Right lobe of liver (tissue), 6 donors: Measurements from ENCODE around the gene SLC4A9. TPM values are rescaled to one million over a fixed set of nuclear protein-coding genes. Genes with fewer than 3 reads are reported as not detected.

Experiments used
- ATAC-seq, 4 donors: fragments of 200-7000 bp; cut with Tn5 transposase; one replicate each; pipeline ENCODE4 v1.9.1; 2020; ENCODE audit warnings: mild to moderate bottlenecking in 4 of 4, moderate library complexity in 4 of 4
- DNase-seq, 3 donors: peaks; one replicate each; pipeline ENCODE4 v3.0.0-alpha.2; 2020
- H3K27ac ChIP-seq, 3 donors: fragments of 200-600 bp; one replicate each; pipeline ENCODE4 v1.8.0; 2022
- H3K27me3 ChIP-seq, 2 donors: fragments of 200-600 bp; one replicate each; pipeline ENCODE4 v1.8.0; 2022
- H3K36me3 ChIP-seq, 4 donors: fragments of 200-600 bp; sonication (generic) in 1 of 4; one replicate each; pipeline versions ENCODE4 v1.5.1 to v1.8.0; 2017 to 2022; ENCODE audit warnings: control low read depth in 1 of 4
- H3K4me1 ChIP-seq, 4 donors: fragments of 200-600 bp; sonication (generic) in 1 of 4; one replicate each; pipeline versions ENCODE4 v1.5.1 to v1.8.0; 2017 to 2022; ENCODE audit warnings: control low read depth in 1 of 4
- H3K4me3 ChIP-seq, 3 donors: fragments of 200-600 bp; one replicate each; pipeline ENCODE4 v1.8.0; 2022
- H3K9me3 ChIP-seq, 4 donors: fragments of 200-600 bp; sonication (generic) in 1 of 4; one replicate each; pipeline versions ENCODE4 v1.5.1 to v1.8.0; 2017 to 2022; ENCODE audit warnings: control low read depth in 1 of 4
- CTCF ChIP-seq, 4 donors: fragments of 200-600 bp in 3 of 4; fragments of 450-650 bp in 1 of 4; IDR thresholded peaks; one replicate each; pipeline versions ENCODE4 v1.5.1 to v1.8.0; 2016 to 2022; ENCODE audit warnings: antibody characterized with exemption in 4 of 4, mild to moderate bottlenecking in 2 of 4
- POLR2A ChIP-seq: fragments of 450-650 bp; IDR thresholded peaks from one replicate; pipeline ENCODE4 v1.6.1; 2017; ENCODE audit warnings: antibody characterized with exemption, mild to moderate bottlenecking
- WGBS: methylation state at CpG from one replicate; pipeline ENCODE4 v1.1.6; 2018; ENCODE audit warnings: low coverage, low lambda C conversion rate; ENCODE audit not compliant: insufficient coverage; ENCODE audit errors: missing lambda C conversion rate; 5-methylcytosine and 5-hydroxymethylcytosine counted together
- intact Hi-C, 2 donors: fragments of 100-400 bp; cut with DNase I; formaldehyde crosslinking; loops; one replicate each; pipeline versions ENCODE4 v1.11.2 to v1.14.1; 2022
- total RNA-seq, 6 experiments: library from RNA; depleted of rRNA in 2 of 6; stranded (reverse); fragments of >200 nt in 2 of 6; fragmentation: NEBNext Ultra II Directional in 3 of 6; extraction: Animal tissue kit (Norgen Biotek cat#: 25700) in 3 of 6; gene quantifications; one replicate each; pipeline versions ENCODE4 v1.1.0 to v1.2.4, GENCODE V29; 2016 to 2023
- donor health status: DM: no; HTN: yes; CAD: no.
- donor health status: DM: no; HTN: no; CAD: no.
- donor health status: DM: no; HTN: no; CAD: no.
- donor health status: DM: no; HTN: yes; CAD: no.
- donor health status: DM: no; HTN: yes; CAD: no.

SLC4A9 gene
- total RNA-seq, 6 experiments from 2014 or later, result not detected

GRCh38 chr5:140322751-140323731 lies 37.0 kb upstream of the SLC4A9 start:
- Histone ChIP-seq H3K9me3 (no peaks in the 10 kb centered on the region), H3K27ac (no peak overlapping the region), H3K36me3 (no peaks in the 10 kb centered on the region), H3K27me3 (no peaks in the 10 kb centered on the region), H3K4me3 (no peak overlapping the region), H3K4me1 (peaks cover 0 to 7% (median 0%) of the 10 kb centered on the region in 4 donors)
- DNase-seq (no peak), ATAC-seq (peak in 3 of 4 donors; percentile 9 to 39 (median 37))
- 56% methylated on average over 5 of the region's 9 CpGs for WGBS
- intact Hi-C loops, result no loop called here
- TF ChIP-seq POLR2A, result no peak
- no peak for TF ChIP-seq CTCF (IDR thresholded peaks at IDR 0.05)

DNA sequence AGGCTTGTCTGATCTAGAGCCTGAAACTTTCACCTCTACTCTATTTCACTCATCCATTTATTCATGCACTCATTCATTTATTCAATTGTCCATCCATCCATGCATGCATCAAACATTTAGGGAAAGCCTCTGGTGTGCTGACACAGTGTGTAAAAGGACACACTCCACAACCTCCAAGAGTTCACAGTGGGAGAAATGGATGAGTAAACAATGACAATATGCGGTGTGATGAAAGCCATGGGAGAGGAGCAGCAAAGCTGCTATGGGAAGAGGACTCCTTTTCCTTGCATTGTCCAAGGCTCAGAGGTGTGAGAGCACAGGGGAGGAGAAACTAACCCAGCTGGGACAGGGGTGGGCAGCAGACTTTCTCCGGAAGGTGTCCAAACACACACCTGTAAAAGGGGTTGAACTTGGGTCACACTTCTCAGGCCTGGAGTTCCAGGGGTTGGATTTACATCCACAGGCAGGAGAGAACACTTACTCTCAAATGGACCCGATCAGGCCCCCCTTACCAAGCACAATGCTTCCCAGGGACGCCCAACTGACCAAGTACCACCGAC lies 35.9 kb upstream of the SLC4A9 start:
- TF ChIP-seq POLR2A (no peak), CTCF (IDR thresholded peaks at IDR 0.05) (no peak)
- H3K36me3 ChIP-seq, result no peaks in the 10 kb centered on the region
- no peak for ATAC-seq
- DNase-seq, result no peak
- WGBS, result 58% methylated on average over 5 of the region's 5 CpGs
- no peak overlapping the region for H3K27ac ChIP-seq
- intact Hi-C loops, result no loop called here
- H3K4me1 ChIP-seq, result peaks cover 0 to 7% (median 0%) of the 10 kb centered on the region in 4 donors
- no peaks in the 10 kb centered on the region for H3K9me3 ChIP-seq
- H3K27me3 ChIP-seq, result no peaks in the 10 kb centered on the region
- no peak overlapping the region for H3K4me3 ChIP-seq

GRCh38 chr5:140324617-140325241 lies 35.3 kb upstream of the SLC4A9 start:
- no peak for DNase-seq
- intact Hi-C loops, result no loop called here

More at GRCh38 chr5:140324617-140325241, 35.3 kb upstream of the SLC4A9 start:
- TF ChIP-seq POLR2A (no peak), CTCF (IDR thresholded peaks at IDR 0.05) (no peak)
- no peaks in the 10 kb centered on the region for H3K36me3 ChIP-seq
- no peak overlapping the region for H3K4me3 ChIP-seq
- H3K27ac ChIP-seq, result no peak overlapping the region
- peak; percentile 20 to 46 (median 34) for ATAC-seq
- WGBS, result 55% methylated on average over 1 of the region's 1 CpG
- H3K27me3 ChIP-seq, result no peaks in the 10 kb centered on the region
- H3K9me3 ChIP-seq, result no peaks in the 10 kb centered on the region
- H3K4me1 ChIP-seq, result peaks cover 0 to 7% (median 0%) of the 10 kb centered on the region in 4 donors
